ENCODE results near the gene IRX2.

The IRX2 gene

DNA sequence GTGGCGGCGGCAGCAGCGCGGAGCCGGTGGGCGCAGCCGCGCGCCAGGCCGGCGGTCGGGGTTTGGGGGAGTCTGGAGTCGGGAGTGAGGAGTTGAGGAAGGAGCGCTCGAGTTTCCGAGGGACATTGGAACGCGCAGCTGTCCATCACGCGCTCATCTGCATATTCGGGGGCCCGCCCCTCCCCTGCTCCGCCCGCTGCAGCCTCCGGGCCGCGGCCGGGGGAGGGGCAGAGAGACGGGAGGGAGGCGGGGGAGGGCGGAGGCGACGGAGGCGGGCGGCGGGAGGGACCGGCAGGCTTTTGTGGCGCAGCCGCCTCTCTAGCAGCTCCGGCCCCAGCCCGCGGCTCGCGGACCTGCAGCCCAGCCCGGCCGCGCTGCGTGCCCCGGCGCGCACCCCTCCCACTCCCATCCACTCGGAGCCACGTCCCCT lies at the start of gene IRX2:
Gene IRX2 (minus strand): TSS at position 86 of the 430 bp plus-strand sequence. CDS start 264 bp downstream, outside the sequence.
- no peak for DNase-seq (ENCODE audit: low spot score)

DNA sequence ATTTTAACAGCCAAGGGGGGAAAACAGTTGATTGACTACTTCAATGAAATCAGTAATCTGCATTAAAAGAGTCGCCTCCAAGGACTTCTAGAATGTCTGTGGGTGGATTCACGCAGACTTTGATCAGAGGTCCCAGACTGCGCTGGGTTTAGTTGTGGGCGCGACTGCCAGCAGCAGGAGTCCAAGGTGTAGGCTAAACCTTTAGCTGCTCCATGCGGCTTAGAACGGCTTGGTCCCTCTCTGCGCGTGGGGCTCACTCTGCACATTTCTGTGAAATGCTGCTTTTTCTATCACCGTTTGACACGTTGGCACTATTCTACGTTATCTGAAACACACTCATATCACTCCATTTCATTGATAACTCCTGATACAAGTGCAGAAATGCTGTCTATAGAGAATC lies 48.6 kb upstream of the IRX2 start:
- DNase-seq (ENCODE audit: low spot score) = no peak

DNA sequence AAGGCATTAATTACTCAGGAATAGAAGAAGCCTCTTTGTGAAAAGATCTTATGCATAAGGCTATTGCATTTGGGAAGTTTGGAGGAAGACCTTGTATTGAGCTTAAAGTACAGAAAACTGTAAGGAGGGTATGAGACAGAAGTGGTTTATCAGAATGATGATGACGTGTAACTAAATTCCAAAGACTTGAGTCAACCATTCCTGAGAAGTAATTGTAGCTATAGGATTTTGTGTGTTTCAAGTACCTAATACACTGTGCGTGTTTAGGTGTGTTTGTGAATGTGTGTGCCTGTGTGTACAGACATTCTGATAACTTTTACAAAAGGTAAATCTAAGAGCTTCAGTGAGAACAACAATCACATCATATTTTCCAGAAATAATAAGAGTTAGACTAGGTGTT lies 46.5 kb upstream of the IRX2 start:
- no peak for DNase-seq (ENCODE audit: low spot score)

DNA sequence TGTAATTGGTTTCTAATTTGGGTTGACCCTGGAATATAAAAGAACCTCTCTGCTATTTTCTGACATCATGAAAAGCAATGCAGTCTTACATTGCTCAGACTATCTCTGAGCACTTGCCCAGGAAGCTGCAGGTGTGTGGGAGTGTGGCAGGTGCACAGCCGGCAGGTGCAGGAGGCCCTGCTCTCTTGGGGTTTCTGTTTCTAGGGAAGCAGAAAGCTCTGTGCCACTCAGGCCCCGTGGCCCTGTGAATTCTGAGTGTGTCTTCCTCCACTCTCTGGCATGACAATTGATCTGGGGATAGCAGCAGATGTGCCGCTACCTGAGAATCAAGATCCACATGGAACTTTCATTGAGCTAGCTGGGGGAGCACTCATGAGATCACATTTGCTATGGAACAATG lies 45.7 kb upstream of the IRX2 start:
- DNase-seq (ENCODE audit: low spot score) = no peak

DNA sequence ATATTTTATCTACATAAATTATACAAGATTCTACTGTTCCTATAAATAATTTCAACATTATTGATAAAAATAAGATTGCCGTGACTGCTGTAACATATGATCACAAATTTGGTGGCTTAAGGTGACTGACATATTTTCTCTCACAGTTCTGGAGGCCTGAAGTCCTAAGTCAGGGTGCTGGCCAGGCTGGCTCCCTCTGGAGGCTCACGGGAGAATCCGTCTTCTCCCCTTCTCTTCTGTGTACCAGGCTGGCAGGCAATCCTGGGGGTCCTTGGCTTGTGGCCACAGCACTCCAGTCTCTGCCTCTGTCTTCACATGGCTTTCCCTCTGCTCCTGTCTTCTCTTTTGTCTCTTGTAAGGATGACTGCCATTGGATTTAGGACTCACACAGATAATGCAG lies 31.7 kb upstream of the IRX2 start:
- no peak for DNase-seq (ENCODE audit: low spot score)

DNA sequence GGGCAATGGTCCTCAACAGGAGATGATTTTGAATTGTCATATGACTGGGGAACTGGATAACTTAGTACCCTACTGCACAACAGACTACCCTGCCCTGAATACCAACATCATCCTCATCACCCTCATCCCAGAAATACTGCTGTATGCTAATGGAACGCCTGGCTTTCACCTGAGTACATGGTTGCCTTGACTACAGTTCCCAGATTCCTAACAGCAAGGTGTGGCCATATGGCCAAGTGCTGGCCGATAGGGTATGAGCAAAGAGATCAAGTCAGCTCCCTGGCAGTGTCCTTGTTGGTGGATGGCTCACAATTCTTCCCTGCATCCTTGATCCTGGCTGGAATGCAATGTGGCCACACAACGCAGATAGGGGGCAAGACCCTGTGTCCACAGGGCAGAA lies 31.2 kb upstream of the IRX2 start:
- no peak for DNase-seq (ENCODE audit: low spot score)

DNA sequence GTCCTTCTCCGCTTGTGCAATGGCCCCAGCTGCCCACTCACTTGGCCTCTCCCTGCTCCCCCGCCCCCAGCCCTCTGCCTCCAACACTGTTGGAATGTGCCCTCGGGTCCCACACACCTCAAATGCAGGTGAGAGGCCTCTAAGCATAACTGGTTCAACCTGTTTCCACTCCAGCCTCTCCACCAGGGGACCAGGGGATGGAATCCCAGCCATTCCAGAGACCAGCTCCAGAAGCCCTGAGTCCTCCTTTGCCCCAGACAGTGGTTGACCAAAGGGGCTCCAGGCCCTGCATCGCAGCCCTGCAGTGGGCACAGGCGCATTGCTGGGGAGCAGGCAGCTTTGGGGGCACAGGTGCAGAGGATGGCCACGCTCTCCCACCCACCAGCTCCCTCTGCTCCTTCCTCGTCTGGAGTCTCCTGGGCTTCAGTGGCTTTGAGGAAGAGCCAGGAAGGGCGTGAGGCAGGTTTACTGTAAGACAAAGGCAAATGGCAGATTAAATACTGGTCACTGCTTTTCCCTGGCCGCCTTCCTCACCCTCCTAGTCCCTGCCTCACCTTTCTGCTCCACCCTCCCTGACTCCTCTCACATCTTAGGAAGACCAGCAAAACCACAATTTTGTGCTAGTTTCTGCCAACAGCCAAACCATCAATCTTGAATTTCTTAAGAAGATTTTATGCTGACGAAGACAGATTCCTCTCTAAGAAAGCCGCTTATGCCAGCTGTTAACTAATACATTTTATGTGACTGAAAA lies 29.1 kb upstream of the IRX2 start:
- no peak for DNase-seq (ENCODE audit: low spot score)

DNA sequence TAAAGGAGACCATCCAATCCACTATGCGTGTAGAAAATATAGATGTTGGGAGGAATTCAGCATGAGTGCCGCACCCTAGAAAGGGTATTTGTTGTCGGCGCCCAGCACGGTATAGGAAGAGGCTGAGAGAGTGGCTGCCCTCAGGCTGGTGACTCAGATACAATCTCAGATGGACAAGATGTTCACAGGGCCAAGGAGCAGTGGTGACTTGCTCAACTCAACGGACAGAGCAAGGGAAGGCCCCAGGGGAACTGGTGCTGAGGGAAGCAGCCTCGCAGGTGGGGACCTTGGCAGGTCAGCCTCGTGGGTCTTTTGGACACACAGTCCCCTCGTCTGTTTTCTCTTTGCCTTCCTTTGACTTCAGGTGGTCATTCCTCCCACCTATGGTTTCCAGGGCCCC lies 28.0 kb upstream of the IRX2 start:
- no peak for DNase-seq (ENCODE audit: low spot score)

DNA sequence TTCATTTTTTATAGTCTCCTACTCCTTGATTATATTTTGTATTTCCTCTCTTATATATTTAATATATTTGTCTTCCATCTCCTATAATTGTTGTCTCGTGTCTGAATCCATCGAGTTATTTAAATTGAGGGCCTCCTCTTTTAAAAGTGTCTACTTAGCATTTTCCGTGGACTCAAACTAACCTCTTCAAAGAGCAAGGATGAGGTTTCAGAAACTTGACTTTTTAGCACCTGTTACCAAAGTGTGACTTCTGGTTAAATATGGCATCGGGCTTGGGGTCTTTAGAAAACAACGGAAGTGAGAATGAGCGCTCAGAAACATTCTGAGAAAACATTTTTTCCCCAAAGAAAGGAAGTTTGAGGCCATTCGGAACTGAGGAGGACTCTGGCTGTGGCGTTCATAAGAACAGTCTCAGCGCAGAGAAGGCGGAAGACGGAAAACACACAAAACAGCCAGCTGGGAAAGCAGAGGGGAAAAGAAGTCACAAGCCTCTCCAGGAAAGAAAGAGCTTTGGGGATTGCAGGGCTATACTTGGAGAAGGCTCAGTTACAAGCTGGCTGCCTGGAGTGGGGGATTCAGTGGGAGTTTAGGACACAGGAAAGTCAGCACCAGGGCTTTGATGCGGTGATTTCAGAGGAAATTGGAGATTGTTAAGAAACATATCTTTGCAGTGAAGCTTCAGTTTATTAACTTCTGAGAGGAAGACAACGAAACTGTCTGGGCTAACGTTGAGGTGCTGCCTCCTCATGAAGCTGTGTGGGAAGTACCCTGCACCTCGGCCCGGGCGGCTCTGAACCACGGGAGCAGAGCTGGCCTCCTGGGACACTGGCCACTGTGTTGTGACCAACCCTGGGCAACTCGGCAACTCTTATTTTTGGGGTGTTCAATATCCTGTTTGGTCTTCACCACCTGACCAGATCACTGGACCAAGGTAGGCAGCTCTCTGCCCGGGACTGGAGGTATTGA lies 25.1 kb upstream of the IRX2 start:
- DNase-seq (ENCODE audit: low spot score) = no peak

DNA sequence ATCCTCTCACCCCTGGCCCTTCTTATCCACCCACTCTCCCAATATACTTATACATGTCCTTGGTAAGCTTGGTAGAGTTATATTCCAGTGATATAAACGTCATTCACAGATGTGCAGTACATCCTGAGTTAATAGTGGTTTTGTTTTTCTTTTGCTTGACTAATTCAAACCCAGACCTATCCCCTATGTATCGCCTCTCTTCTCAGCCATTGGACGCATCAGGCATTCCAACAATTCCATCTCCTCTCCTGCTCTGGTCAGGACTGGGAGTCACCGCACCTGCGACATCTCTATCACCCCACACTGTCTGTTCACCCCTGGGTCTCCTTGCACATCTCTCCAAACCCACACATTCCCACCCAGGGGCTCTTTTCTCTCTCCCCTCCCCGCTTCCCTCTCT lies 21.9 kb upstream of the IRX2 start:
- DNase-seq (ENCODE audit: low spot score) = no peak

DNA sequence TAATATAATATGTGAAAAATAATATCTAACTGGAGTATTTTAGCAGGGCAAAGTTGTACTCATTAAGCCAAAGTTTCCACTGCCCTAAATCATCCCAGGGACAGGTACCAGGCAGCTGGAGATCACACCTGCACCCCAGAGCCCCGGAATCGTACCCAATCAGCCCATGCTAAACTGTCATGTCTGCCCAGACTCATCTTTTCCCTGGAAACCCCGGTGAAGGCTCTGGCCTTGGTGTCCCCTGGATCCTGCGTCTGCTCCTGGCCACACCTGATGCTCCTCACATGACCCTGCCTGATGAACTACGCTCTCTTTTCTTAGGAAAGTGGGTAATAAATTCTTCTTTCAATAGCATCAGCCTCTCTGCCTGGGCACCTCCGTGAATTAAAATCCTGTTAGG lies 15.6 kb upstream of the IRX2 start:
- DNase-seq (ENCODE audit: low spot score) = no peak

DNA sequence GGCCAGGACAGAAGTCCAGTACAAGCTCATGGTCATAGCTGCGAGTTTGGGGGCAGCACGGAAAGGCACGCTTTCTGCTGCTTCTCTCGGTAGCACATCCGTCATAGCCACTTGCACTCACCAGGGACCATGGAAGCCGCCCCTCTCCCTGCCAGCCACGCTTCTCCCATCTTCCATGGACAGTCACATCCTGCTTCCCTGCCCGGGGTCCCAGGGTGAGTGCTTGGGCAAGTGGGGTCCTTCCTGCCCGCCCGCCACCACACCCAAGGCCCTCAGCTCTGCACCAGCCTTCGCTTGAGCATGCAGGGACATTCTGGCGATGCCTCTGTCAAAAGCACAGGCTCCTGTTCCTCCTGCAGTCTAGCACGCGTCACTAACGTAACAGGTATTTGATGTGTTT lies 13.1 kb upstream of the IRX2 start:
- no peak for DNase-seq (ENCODE audit: low spot score)

DNA sequence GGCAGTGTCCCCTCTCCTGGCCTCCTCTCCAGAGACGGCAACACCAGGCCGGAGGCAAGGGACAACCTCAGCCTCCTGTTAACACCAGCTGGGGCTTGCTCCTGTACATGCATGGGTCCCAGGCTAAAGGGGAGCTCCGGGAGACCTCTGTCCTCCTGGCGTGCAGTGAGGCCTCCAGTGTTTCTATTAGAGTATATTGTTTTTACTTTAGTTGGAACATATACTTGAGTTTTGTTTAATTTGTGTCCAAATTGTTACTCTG lies 12.0 kb upstream of the IRX2 start:
- no peak for DNase-seq (ENCODE audit: low spot score)

DNA sequence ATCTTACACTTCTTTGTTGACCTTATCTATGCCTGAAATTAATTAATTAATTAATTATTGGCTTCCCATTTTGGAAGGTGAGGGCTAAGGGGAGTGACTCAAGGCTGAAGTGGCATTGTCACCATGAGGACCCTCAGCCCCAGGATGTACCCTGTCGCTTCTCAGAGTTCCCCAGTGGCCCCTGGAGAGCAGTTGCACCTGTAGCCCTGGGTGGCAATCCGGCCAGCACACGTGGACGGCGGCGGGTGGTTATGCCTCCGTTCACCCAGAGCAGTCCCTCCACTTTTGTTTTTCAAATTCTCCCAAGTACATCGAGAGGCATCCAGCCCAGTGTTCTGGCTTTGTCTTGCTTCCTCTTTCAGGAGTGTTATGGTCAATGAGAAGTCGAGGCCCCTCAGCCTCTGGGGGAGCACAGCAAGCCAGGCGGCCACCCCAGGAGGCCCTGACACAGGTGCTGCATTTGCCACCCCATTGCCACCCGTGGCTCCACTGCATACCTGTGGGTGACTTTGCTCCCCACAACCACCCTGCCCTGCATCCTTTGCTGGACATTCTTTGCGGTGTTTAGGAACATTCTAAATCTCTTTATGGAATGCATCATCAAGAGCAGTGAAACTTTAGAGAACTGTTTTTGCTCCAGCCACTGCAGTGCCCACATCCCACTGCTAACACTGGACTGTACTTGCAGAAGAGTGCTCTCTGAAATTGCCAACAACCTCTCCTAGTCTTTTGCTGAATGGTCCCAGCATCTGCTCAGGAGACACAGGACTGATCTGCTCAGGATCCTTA lies 11.5 kb upstream of the IRX2 start:
- no peak for DNase-seq (ENCODE audit: low spot score)

DNA sequence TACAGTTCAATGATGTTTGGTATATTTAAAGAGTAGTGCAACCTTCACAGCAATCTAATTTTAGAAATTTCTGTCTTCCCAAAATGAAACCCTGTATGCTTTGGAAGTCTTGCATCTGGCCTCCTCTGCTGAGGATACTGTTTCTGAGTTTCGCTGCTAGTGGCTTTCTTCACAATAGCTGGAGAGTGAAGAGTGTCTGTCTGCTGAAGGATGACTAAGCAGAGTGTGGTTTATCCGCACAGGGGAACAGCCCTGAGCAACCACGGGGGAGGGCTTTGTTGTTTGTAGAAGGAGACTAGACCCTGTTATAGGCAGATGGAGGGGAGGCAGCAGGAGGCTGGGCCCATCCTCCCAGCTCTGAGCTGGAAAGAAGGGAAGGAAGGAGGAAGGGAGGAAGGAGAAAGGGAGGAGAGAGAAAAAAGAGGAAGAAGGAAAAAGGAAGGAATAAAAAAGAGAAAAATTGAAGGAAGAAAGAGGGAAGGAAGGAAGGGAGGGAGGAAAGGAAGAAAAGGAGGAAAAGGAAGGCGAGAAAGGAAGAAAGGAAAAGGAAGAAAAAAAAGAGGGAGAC lies 10.5 kb upstream of the IRX2 start:
- DNase-seq (ENCODE audit: low spot score) = no peak

DNA sequence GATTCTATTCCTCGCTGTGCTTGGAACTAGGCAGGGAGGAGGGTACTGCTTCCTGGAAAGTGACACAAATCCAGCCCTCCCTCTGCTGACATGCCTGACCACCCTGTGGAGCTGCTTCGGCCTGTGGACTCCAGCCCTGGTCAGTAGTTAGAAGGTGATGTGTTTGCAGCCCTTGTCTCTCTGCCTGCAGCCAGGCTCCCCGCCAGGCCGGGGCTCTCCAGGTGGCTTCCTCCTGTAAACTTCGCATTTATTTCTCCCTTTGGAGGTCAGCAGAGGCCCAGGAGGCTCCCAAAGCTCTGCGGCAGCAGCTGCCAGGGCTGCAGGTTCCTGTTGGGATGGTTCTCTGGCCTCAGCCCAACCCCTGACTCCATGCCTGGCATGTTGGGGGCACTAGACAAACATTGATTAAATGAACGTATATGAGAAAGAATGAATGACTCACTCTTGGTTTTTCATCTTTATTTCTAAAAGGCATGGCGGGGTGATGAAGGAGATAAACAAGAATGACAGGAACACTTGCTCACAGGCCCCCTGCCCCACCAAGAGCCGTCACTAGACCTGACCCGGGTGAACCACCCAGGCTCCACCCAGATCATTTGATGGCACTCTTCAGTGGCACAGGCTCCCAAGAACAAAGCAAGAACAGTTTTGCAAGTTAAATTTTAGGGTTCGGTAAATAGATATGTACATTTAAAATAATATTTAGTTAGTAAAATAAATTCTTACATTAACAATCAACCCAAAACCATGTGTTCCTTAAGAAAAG lies 8.4 kb upstream of the IRX2 start:
- no peak for DNase-seq (ENCODE audit: low spot score)

DNA sequence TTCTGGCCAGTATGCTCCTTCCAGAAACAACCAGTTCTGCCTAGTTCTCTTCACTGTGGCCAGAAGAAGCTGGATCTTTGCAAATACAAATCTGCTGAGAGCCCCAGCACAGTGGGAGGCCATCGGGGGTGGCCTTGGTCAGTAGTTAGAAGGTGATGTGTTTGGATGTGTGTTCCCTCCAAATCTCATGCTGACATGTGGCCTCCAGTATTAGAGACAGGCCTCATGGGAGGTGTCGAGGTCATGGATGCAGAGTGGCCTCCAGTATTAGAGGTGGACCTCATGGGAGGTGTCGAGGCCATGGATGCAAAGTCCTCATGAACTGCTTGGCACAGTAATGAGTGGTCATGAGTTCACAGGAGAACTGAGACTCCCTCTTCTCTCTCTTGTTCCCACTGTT lies 7.6 kb upstream of the IRX2 start:
- no peak for DNase-seq (ENCODE audit: low spot score)

DNA sequence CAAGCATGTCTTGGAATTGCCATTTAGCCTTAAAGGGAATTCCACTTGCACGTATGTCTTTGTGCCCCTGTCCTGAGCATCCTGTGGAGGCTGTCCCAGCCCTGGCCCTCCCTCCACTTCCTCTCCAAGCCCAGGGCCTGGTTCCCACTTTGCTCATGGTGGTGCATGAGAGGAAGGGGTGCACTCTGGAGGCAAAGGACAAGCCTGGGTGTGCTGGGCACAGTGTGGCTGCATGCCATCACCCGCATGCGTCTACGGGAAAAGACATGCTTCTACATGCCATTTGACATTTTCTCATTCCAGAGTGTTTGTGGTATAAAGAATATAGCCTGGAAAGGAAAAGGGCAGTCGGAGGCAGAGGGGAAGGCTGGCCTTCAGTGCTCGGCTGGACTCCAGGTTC lies 7.2 kb upstream of the IRX2 start:
- DNase-seq (ENCODE audit: low spot score) = no peak

DNA sequence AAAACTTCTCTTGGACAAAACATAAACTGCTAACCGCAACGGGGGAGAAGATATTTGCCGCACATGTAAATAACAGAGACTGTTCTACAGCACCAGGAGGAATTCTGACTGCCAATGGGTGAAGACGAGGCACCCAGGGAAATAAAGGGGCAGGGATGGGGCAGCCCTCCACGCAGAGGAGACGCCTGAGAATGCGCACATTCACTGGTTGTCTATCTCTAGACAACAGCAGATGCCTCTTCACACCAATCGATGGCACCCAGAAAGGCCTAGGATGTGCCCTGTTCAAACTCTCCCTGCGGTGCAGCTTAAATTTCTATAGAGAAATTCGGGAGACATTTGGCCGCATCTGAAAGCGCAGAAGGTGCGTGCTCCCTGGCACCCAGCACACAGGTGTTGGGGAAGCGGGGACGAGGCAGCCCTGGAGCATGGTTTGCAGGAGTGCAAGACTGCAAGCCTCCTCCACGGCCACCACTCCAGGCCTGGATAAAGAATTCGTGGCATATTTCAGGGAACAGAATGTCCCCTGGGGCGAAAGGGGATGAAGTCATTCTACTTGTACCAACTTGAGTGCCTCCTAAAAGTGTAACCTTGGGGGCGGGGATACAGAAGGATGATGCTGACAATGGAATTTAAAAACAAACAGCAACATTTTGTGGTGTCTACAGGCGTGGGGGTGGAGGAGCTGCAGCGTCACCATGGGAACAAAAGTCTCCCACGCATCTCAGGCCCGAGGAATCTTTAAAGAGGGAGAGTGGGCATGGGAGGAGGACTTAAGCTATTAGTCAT lies 6.3 kb upstream of the IRX2 start:
- DNase-seq (ENCODE audit: low spot score) = no peak

DNA sequence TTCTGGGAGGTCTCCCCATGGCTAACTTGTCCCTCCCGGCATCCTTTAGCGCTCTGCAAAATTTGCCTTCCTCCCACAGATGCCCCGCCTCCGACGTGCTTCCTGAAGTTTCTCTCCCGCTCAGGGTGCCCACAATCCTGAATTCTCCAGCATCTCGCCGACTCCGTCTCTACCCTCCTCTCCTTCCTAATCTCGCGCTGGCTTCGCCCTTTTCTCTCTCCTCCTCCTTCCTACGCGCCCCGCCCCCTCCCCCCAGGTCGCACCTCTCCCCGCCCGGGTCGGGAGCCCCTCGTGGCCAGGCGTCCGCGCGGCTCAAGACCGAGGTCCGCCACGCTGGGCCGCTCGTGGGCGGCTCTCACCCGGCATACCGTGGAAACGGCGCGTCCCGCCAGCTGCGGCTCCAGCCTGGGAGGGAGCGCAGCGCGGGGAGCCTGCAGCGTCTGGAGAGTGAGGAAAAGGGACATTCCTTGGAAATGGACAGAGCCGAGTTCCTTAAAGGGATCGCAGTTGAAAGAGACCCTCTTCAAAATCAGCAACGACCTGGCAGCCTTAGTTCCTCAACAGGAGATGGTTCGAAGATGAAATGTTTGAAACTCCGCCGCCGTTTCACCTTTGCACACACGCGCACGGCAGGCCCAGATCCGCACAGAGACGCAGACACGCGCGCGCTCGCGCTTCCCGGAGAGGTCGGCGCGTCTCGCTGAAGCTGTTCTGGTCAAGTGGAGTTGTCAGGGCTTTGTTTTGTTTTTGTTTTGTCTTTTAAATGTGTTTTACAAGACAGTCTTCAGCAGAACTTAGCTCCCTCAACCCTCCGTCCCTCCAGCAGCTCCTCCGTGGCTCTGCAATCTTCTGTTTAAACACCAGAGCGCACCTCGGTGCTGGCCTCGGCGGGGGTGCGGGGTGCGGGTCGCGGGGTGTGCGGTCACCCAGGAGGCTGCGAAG lies 5.0 kb upstream of the IRX2 start:
- no peak for DNase-seq (ENCODE audit: low spot score)

Measured in hepatic stellate cell (primary cell).